ENCODE measurements around the gene HSF2. TPM values are rescaled to one million over a fixed set of nuclear protein-coding genes. Genes with fewer than 3 reads are reported as not detected.

Gene HSF2
- total and polyA plus RNA-seq, 2 experiments from 2014 or later: 10.0 to 18.1 TPM

- Histone ChIP-seq H3K4me2 (no peak overlapping the region), H3K79me2 (replicated peaks; ENCODE audit: insufficient read depth) (no peaks in the 10 kb centered on the region), H3K4me1 (ENCODE audit: insufficient read depth) (no peaks in the 10 kb centered on the region), H3K9me2 (ENCODE audit: insufficient read depth) (no peaks in the 10 kb centered on the region), H3F3A (replicated peaks; ENCODE audit: low read depth) (no peaks in the 10 kb centered on the region), H2AFZ (no peak overlapping the region), H3K27me3 (ENCODE audit: insufficient read depth) (no peaks in the 10 kb centered on the region), H3K27ac (ENCODE audit: low read depth) (no peak overlapping the region), H3K36me3 (ENCODE audit: insufficient read depth) (peaks cover 7% of the 10 kb centered on the region), H4K20me1 (replicated peaks; ENCODE audit: insufficient read depth) (no peaks in the 10 kb centered on the region), H3K4me3 (no peak overlapping the region)
- ATAC-seq (no peak), DNase-seq (ENCODE audit: low spot score) (no peak)
- Mint-ChIP-seq H3K27me3 (ENCODE audit: insufficient read depth, low read depth, poor library complexity) (no peaks in the 10 kb centered on the region), H3K27ac (no peak overlapping the region), H3K36me3 (ENCODE audit: low read depth) (peaks cover 24% of the 10 kb centered on the region), H3K4me1 (no peaks in the 10 kb centered on the region), H3K4me3 (no peak overlapping the region), H3K9me3 (peaks cover 3% of the 10 kb centered on the region; the same call in 1 of the 3 replicates)
- TF ChIP-seq EZH2 (IDR thresholded peaks at IDR 0.05; ENCODE audit: low read depth, unreplicated experiment) (no peak), POLR2AphosphoS5 (IDR thresholded peaks at IDR 0.05; ENCODE audit: low read depth) (no peak), JUNB (IDR thresholded peaks at IDR 0.05; ENCODE audit: unreplicated experiment) (no peak), ZNF331 (CRISPR knock-in tag; IDR thresholded peaks at IDR 0.05; ENCODE audit: low read depth) (no peak), CREB1 (CRISPR knock-in tag; IDR thresholded peaks at IDR 0.05; ENCODE audit: low read depth) (no peak), CTCF (conservative IDR thresholded peaks at IDR 0.05; ENCODE audit: low read depth in 2 of 2) (no peak), ETS1 (IDR thresholded peaks at IDR 0.05) (no peak), EZH2phosphoT487 (IDR thresholded peaks at IDR 0.05; ENCODE audit: unreplicated experiment) (no peak), STAT1 (IDR thresholded peaks at IDR 0.05; ENCODE audit: unreplicated experiment) (no peak)
Measured at GRCh38 chr6:122432816-122433215, 33.4 kb downstream of the HSF2 start.

- H3K9me2 ChIP-seq (ENCODE audit: insufficient read depth): peaks cover 5% of the 10 kb centered on the region; the same call in 1 of the 2 replicates
- peaks cover 24% of the 10 kb centered on the region for H3K36me3 ChIP-seq (ENCODE audit: insufficient read depth)
- no peak overlapping the region for H3K4me2 ChIP-seq
- peaks cover 33% of the 10 kb centered on the region for H3K9me3 Mint-ChIP-seq
- H3K4me3 Mint-ChIP-seq: no peak overlapping the region
- no peak overlapping the region for H3K27ac ChIP-seq (ENCODE audit: low read depth)
- H3K4me3 ChIP-seq: no peak overlapping the region
- ATAC-seq (no peak), DNase-seq (ENCODE audit: low spot score) (no peak)
- no peaks in the 10 kb centered on the region for H3K27me3 Mint-ChIP-seq (ENCODE audit: insufficient read depth, low read depth, poor library complexity)
- no peaks in the 10 kb centered on the region for H3F3A ChIP-seq (replicated peaks; ENCODE audit: low read depth)
- no peaks in the 10 kb centered on the region for H3K4me1 Mint-ChIP-seq
- H3K4me1 ChIP-seq (ENCODE audit: insufficient read depth): no peaks in the 10 kb centered on the region
- no peaks in the 10 kb centered on the region for H3K27me3 ChIP-seq (ENCODE audit: insufficient read depth)
- no peak for TF ChIP-seq NANOG (IDR thresholded peaks at IDR 0.05; ENCODE audit: borderline replicate concordance)
- TF ChIP-seq REST (IDR thresholded peaks at IDR 0.05; ENCODE audit: unreplicated experiment): no peak
- no peak overlapping the region for H2AFZ ChIP-seq
- no peaks in the 10 kb centered on the region for H3K79me2 ChIP-seq (replicated peaks; ENCODE audit: insufficient read depth)
- no peak overlapping the region for H3K27ac Mint-ChIP-seq
- peaks cover 58% of the 10 kb centered on the region for H3K36me3 Mint-ChIP-seq (ENCODE audit: low read depth)
- H4K20me1 ChIP-seq (replicated peaks; ENCODE audit: insufficient read depth): no peaks in the 10 kb centered on the region
Measured at GRCh38 chr6:122438975-122439374, 39.5 kb downstream of the HSF2 start.
